ENCODE measurements around the gene TBC1D10A.

The TBC1D10A gene, protein sequence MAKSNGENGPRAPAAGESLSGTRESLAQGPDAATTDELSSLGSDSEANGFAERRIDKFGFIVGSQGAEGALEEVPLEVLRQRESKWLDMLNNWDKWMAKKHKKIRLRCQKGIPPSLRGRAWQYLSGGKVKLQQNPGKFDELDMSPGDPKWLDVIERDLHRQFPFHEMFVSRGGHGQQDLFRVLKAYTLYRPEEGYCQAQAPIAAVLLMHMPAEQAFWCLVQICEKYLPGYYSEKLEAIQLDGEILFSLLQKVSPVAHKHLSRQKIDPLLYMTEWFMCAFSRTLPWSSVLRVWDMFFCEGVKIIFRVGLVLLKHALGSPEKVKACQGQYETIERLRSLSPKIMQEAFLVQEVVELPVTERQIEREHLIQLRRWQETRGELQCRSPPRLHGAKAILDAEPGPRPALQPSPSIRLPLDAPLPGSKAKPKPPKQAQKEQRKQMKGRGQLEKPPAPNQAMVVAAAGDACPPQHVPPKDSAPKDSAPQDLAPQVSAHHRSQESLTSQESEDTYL

DNA sequence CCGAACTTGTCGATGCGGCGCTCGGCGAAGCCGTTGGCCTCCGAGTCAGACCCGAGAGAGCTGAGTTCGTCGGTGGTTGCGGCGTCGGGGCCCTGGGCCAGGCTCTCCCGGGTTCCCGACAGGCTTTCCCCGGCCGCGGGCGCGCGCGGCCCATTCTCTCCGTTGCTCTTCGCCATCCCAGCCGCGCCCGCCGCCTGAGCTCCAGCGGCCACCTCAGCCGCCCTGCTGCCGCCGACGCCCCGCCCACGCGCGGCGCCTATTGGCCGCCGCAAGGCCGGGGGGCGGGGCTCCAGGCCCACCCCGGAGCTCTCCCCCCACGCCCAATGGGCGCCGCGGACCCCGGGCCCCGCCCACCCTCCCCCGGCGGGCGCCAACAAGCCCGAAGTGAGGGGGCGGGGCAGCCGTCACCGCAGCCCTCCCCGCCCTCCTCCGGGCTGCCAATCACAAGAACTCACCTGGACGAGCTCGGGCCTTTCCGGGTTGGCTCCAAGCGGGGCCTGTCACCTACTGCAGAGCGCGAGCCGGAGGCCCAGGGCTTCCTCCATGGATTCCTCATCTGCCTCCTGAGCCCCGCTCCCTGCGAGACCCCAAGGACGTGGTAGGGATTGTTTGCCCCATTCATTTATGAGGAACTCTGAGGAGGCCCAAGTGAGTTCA lies at the start of gene TBC1D10A:
TSS of gene TBC1D10A (minus strand) at position 236 of the 657 bp plus-strand sequence. CDS start at position 176, 60 bp downstream.
- DNase-seq = peak; percentile 94

DNA sequence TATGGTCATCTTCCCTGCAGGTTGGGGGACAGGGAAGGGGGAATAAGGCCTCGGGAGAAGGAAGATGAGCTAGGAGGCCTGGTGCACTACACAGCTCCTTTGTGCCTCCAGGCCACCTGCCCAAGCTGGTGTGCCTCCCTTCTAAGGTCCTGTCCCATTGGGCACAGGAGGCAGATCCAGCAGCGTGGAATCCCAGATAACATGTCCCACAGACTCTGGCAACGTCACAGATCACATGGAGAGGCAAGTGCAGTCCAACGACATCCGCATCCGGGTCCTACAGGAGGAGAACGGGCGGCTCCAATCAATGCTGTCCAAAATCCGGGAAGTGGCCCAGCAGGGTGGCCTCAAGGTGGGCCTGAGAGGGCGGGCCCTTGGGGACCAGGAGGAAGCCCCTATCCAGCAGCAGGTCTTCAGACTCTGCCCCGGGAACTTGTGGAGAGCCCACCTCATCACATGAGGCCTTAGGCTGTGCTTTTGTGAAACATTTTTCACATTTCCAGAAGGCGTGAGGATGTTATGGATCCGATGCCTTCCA lies 48.6 kb upstream of the TBC1D10A start:
- DNase-seq = no peak

DNA sequence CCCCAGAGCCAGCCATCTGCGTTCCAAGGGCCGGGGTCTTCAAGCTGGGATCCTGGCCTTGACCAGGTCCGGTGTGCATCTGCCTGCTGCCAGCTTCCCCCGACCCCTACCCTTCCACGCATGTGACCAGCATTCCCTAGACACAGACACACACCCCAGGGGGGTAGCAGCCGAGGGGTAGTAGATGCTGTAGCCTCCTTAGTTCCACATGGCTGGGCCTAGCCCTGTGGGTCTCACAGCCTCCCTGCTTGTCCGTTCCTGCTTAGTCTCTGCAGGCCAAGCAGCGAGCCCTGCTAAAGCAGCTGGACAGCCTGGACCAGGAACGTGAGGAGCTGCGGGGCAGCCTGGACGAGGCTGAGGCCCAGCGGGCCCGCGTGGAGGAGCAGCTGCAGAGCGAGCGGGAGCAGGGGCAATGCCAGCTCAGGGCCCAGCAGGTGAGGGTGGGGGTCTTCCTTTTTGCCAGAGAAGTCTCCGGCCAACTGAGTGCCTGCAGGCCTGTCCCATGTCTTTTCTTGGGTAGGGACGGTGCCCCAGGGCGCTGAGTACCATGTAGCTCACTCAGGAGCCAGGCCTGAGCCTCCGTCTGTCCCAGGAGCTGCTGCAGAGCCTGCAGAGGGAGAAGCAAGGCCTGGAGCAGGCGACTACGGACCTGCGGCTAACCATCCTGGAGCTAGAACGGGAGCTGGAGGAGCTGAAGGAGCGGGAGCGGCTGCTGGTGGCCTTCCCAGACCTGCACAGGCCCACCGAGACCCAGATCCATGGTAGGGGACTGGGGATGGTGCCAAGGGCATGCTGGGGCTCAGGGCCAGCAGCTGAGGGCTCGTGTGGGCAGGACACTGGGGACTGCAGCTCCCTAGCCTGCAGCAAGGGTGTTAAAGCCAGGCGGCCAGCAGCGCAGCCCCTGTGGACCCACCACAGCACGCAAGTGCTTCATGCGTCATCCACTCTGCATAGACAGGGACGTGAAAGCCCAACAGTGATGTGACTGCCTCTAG lies 46.9 kb upstream of the TBC1D10A start:
- DNase-seq = no peak

DNA sequence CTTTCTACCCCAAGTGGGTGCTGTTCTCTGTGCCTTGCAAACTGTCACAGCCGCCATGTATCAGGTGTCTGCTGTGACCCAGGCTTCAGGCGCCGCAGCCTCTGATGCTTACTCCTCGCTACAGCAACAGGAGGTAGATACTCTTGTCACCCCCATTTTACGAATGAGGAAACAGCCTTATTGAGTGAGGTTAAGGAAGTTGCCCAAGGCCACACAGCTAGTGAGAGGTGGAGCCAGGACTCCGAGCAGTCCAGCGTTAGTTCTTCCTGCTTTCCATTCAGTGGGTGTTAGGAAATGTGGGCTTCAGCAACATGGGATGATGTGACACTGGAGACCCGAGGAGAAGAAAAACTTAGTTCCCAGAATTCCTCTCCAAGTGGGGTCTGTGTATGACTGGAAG lies 46.2 kb upstream of the TBC1D10A start:
- DNase-seq = no peak

DNA sequence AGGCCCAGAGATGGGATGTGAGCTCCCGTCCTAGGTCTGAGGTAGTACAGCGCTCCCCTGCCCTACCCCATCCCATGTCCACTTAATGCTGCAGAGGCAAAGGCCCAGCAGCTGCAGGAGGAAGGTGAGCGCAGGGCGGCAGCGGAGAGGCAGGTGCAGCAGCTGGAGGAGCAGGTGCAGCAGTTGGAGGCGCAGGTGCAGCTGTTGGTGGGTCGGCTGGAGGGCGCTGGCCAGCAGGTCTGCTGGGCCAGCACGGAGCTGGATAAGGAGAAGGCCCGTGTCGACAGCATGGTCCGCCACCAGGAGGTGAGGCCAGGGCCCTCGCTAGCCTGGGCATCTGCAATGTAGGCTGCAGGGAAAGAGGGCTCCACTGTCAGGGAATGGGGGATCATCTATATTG lies 45.2 kb upstream of the TBC1D10A start:
- no peak for DNase-seq

DNA sequence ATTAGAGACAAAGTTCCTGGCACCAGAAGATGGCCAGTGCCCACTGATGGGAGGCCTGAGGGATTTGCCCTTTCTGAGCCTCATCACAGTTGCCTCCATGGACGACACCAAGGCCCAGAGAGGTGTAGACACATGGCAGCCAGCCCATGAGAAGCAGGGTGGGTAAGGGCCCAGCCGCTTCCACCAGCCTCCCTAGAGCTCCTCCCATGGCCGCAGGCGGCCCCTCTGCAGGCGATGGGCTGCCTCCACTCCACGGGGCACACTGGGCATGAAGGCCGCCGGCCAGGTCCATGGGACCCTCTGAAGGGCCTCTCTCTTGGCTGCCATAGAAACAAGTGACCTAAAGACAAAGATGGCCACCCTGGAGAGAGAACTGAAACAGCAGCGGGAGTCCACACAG lies 44.6 kb upstream of the TBC1D10A start:
- DNase-seq = no peak

DNA sequence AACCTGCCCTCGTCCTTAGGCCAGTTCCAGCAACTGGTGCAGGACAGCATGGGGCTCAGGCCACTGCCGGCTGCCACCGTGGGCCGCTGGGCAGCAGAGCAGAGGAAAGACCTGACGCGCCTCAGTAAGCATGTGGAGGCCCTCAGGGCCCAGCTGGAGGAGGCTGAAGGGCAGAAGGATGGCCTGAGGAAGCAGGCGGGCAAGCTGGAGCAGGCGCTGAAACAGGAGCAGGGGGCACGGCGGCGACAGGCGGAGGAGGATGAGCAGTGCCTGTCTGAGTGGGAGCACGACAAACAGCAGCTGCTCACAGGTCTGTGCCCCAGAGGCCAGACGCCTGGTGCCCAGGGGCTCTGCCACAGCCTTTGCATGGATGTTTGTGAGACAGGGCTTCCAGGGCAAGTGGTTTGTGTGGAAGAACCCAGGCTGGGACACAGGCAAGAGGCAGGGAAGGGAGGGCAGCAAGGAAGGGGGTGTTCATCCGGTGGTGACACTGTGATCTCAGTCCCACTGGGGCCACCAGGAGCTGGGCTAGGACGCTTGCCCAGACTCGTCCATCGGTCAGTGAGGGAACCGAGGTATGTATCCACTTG lies 44.0 kb upstream of the TBC1D10A start:
- no peak for DNase-seq

DNA sequence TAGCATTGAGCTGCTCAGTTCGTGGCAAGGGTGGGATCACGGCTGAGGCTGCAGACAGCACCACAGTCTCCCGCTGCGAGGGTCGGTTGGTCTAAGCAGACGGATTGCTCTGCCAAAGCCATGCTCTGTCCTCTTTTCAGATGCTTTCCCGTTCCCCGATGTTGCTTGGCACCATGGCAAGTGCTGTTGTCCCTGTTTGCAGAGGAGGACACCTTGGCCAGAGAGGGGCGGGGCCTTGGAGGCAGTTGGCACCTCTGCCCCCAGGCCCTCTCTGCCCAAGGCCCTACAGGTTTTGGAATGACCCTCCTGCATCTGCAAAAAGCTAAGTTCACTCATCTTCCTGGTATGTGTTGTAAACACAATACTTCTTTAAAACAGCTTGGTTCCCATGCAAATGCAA lies 41.7 kb upstream of the TBC1D10A start:
- DNase-seq = no peak

DNA sequence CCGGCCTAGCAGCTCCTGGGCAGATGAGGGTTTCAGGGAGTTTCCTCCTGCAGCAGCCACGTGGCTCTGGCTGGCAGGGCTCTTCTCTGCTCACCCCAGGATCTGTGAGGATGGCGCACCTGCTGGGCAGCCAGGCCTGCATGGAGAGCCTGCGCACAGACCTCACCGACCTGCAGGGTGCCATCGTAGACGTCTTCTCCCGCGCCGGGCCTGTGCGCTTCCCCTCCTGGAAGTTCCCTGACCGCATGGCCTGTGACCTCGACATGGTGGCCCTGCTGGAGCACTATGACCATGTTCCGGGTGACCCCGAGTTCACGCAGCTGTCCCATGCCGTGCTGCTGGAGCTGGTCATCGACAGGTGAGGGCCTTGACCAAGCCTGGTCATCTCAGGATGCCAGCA lies 39.1 kb upstream of the TBC1D10A start:
- DNase-seq = no peak

DNA sequence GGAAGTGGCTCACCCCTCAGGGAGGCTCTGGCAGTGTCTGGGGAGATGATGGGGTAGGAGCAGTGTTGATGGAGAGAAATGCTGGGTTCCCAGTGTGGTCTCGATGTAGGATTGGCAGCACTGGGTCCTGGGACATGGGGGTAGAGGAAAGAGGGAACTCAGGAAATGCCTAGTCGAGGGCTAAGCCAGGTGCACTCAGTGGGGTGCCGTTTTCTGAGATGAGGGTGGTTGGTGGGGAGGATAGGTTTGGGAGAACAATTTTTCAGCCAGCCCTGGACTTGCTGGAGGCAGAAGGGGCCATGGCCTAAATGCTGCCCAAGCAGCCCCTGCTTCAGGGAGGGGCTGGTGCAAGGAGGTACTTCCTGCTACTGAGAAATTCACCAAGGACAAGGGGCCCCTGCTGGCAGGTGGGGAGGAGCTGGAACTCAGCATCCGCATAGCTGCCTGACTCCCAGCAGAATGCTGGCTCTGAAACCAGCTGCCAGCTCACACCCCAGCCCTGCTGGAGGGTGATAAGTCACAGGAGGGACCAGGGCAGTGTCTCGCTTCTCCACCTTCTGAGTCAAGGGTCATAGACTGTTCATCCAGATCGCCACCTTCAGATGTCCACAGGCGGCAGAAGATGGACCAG lies 36.0 kb upstream of the TBC1D10A start:
- no peak for DNase-seq

DNA sequence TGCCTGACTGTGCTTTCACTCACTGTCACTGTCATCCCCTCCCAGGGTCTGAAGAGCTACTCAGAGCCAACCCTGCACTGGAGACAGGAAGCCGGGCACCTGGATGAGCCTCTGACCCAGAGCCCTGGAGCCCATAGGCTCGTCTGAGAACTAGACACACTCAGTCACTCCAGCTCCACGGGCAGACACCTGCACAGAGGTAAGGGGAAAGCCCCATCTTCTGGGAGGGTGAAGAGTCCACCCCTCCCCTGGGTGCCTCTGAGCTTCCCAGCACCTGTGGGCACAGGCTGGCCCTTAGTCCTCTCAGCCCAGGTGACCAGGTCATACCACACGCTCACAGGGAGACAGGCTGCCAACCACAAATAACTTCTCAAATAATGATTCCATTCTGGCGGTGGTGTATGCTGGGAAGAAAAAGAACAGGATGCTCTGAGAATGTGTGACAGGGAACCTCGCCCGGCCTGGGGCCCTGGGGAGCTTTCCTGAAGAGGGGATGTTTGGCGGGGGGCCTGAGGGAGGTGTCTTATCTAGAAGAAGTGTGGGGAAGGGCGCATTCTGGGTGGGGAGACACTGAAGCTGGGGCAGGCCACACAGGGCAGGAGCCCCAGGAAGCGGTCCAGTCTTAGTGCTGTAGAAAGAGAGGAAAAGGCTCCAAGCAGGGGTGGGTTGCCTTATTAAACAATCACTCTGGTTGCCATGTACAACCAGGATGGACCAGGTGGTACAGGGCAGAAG lies 35.3 kb upstream of the TBC1D10A start:
- no peak for DNase-seq

DNA sequence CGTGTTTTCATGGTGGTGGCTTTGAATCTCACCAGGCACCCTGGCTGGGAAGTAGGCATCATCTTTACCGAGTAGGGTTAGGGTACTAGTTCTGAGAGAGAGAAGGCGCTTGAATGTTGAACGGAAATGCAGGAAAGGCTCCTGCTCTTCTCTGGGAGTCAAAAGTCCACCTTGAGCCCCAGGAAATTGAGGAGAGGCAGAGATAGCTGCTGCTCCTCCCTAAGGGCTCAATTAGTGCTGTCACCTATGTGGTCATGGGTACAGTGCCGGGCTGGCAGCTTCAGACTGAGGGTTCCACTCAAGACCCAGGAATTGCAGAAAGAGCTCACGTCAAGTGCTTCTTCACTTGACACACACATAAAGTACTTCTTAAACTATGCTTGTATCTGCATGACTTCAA lies 31.8 kb upstream of the TBC1D10A start:
- DNase-seq = no peak

DNA sequence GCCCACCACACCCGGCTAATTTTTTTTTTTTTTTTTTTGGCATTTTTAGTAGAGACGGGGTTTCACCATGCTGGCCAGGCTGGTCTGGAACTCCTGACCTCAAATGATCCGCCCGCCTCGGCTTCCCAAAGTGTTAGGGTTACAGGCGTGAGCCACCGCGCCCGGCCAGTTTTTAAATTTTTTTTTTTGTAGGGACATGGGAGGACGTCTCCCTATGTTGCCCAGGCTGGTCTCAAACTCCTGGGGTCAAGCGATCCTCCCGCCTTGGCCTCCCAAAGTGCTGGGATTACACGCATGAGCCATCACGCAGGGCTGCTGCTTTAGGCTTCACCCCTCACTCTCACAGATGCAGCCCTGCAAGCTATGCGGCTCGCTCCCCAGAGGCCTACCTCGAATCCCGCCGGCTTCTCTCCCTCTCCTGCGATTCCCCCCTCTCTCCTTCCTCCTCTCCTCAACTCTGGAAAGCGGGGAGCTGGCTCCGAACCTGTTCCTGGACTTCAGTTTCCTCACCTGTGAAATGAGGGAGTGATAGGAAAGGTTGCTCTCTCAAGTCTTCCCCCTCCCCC lies 31.0 kb upstream of the TBC1D10A start:
- no peak for DNase-seq

DNA sequence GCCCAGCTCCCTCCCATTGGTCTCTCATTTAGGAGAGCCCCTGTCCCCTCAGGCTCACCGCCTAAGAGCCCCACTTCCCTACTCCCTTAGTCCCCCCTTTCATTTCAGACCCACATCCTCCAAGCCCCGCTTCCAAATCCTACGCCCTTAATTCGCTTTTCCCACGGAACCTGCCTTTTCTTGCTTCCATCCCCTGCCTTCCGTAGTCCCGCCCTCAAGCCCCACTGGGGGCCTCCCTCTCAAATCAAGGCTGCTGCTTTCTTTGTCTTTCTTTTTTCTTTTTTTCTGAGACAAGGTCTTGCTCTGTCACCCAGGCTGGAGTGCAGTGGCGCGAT lies 30.5 kb upstream of the TBC1D10A start:
- DNase-seq = no peak

DNA sequence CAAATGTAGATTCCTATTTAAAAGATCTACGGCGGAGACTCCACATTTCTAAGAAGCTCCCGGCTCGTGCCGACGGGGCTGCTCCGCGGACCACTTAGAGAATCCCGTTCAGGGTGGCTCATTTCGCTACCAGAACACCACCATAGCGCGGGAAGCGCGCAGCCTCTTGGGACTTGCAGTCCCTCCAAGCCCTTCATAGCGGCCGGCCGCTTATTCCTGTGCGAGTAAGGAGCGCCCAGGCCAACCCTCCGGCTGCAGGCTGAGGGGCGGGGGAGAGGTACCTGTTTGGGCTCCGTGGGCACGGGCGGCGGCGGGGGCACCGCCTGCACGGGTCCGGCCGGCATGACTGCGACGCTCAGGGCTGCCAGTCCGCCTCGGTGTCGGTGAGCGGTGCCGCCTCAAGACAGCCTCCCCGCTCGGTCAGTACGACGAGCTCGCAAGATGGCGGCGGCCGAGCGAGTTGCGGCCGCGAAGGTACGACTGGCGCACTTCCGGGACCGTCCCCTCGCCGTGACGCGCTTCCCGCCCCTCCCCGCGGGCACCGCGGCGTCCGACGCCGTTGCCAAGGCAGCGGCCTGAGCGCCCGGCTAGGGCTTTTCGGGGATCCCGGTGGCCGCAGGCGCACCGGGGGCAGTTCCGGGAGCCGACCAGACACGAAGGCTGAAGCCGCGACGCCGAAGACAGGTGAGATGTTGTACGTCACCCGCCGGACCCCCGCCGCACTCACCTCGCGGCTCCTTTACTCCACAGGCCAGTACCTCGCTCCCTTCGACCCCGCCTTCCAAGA lies 29.9 kb upstream of the TBC1D10A start, which contains the start of the genes CCDC157 and SF3A1:
TSS of gene CCDC157 (plus strand) at position 559 of the 787 bp plus-strand sequence. CDS start 8,994 bp downstream, outside the sequence.
TSS of gene SF3A1 (minus strand) at position 446 of the 787 bp plus-strand sequence. CDS start at position 344, 102 bp downstream.
- DNase-seq = peak; percentile 82

DNA sequence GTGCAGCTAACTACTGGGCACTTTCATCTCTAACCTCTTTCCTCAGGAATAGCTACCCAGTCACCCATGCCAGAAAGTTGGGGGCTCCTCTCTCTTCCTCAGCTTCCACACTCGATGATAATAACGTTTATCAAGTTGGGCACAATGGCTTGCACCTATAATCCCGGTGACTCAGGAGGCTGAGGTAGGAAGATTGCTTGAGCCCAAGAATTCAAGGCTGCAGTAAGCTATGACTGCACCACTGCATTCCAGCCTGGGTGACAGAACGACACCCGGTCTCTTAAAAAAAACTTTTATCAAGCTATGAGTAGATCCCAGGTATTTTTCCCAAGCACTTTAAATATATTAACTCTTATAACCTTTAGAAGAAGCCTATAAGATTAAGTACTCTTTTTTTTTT lies 27.9 kb upstream of the TBC1D10A start:
- no peak for DNase-seq

DNA sequence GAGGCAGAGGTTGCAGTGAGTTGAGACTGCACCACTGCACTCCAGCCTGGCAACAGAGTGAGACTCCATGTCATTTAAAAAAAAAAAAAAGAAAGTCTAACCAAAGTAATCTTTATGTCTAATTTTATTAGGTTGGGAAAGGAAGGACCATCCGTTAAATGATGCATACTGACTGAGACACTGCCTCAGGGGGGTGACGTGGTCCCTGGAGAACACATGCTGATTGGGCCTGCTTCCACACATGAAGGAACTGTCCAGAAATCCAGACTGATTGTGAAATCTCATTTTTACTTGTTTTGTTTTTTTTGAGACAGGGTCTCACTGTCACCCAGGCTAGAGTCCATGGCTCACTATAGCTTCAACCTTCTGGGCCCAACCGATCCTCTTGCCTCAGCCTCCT lies 24.5 kb upstream of the TBC1D10A start:
- DNase-seq = no peak

DNA sequence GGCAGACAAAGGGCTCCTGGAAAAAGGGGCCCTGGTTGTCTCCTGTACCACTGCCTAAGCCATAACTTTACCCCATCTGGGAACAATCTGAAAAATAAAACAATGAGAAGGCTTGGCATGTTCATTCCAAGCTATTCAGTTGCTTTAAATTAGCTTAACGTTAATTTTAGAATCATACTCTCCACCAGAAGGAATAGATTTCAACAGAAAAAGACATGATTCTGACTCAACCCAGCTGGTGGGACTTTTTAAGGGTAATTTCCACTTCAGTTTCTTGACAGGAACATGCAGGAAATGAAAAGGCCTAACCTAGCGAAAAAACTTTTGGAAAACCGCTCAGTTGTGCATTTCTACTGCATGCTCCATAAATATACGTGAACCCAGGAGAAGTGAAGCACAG lies 22.1 kb upstream of the TBC1D10A start:
- DNase-seq = no peak

DNA sequence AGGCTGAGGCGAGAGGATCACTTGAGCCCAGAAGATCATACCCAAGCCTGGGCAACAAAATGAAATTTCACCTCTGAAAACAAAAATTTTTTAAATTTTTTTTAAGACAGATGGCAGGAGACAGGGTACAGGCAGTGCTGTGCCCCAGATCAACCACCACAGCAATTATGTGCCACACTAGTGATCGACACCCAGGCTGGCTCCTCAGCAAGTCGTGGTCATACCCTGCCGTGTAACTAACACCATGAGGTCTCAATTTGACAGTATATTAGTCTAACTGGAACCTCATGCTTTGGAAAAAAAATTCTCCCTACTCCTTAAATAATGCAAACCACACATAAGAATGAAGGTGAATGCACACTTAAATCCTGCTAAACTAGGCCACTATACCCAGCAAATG lies 21.7 kb upstream of the TBC1D10A start:
- no peak for DNase-seq

Measured in stimulated activated naive CD4-positive, alpha-beta T cell treated with Interleukin-2 at 50 U/mL for 16 hours (primary cell).